ENCODE data around the gene GRIN3A.

GRIN3A gene

DNA sequence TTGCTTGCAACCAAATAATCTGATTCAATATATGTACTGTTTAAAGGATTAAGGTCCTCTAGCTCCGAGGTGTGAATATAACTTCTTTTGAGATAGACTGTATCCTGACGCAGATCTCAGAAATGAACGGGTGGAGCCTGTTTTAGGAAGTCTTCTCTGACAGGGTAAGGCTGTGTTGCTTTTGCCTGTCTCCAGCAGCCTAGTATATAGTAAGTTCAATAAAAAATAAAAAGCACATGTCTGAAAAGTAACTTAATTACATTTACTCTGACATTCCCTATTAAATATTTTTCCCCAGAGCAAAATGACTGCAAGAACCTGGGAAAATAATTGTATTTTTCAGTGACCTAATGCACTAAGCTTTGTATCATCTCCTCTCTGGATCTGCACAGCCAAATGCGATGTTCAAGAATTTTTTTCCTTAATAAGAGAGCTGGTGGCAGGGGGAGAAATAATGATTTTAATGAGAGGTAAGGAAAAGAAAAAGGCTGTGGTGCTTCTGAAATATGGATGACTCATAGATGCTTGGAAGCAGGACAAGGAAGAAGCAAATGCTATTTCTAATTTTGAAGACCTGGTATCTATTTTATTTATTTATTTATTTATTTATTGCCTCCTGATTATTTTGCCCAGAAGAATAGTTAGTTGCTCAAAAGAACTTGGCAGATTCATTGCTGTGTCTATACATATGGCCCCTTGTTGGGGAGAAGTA, 151.0 kb downstream of the GRIN3A start:
- H3K4ac ChIP-seq (ENCODE audit: low read depth in 1 of 2, low read length in 2 of 2): no peak overlapping the region
- no peaks in the 10 kb centered on the region for H3K9me3 ChIP-seq (ENCODE audit: control insufficient read depth, low read length)
- no peak overlapping the region for H2BK12ac ChIP-seq (ENCODE audit: low read length in 2 of 2)
- no peaks in the 10 kb centered on the region for H3K4me1 ChIP-seq (ENCODE audit: control insufficient read depth, insufficient read depth, low read depth, low read length)
- H2BK15ac ChIP-seq (ENCODE audit: low read depth, poor library complexity, severe bottlenecking): no peak overlapping the region
- H3K9ac ChIP-seq (ENCODE audit: low read length): no peak overlapping the region
- H3K27me3 ChIP-seq (ENCODE audit: control insufficient read depth in 1 of 2, insufficient read depth in 1 of 2, low read length in 2 of 2): peaks cover 0 to 7% of the 10 kb centered on the region in 2 experiments
- H2AFZ ChIP-seq (ENCODE audit: low read depth, low read length): no peak overlapping the region
- H3K4me2 ChIP-seq (ENCODE audit: low read length, poor library complexity, severe bottlenecking): no peak overlapping the region
- H2AK5ac ChIP-seq (ENCODE audit: low read length, severe bottlenecking): no peak overlapping the region
- no peak overlapping the region for H2BK5ac ChIP-seq (ENCODE audit: low read depth, low read length, poor library complexity, severe bottlenecking)
- H3K18ac ChIP-seq (ENCODE audit: low read depth in 1 of 2, low read length in 2 of 2): no peak overlapping the region
- H3K4me3 ChIP-seq (ENCODE audit: insufficient read depth in 1 of 2, low read depth in 1 of 2, low read length in 2 of 2): no peak overlapping the region
- H2BK120ac ChIP-seq (ENCODE audit: low read depth, low read length): no peak overlapping the region
- WGBS: 87% methylated on average over 4 of the region's 4 CpGs
- H3K79me1 ChIP-seq (replicated peaks; ENCODE audit: low read length, poor library complexity, severe bottlenecking): no peaks in the 10 kb centered on the region
- no peak overlapping the region for H3K27ac ChIP-seq (ENCODE audit: low read length, poor library complexity, severe bottlenecking)
- DNase-seq: no peak
- no peaks in the 10 kb centered on the region for H3K36me3 ChIP-seq (ENCODE audit: control insufficient read depth in 1 of 2, insufficient read depth in 2 of 2, low read depth in 1 of 2, low read length in 2 of 2)
- H4K91ac ChIP-seq (ENCODE audit: low read length): no peak overlapping the region
- no peak overlapping the region for H4K8ac ChIP-seq (ENCODE audit: low read length)
- H3K14ac ChIP-seq (ENCODE audit: low read length in 2 of 2): no peak overlapping the region
- H3K23ac ChIP-seq (ENCODE audit: low read length in 2 of 2): no peak overlapping the region

DNA sequence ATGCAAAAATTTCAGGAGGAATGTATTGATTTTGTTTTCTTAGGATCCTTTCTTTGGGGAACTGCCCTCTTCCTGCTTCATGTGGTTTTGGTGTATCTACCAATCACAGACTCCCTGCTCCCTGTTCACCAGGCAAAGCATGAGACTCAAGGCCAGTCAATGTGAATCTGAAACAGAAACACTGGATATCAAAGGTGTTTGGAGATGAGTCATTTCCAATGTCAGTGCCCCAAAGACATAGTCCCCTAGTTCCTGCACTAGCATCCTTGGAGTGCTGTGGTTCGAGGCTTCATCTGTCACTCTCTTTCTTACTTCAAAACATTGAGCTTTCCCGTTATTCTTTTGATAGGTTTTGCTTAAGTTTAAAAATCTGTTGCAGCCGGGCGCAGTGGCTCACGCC, 151.8 kb downstream of the GRIN3A start:
- Histone ChIP-seq H3K27me3 (ENCODE audit: control insufficient read depth in 1 of 2, insufficient read depth in 1 of 2, low read length in 2 of 2) (no peaks in the 10 kb centered on the region), H2BK5ac (ENCODE audit: low read depth, low read length, poor library complexity, severe bottlenecking) (no peak overlapping the region), H2BK120ac (ENCODE audit: low read depth, low read length) (no peak overlapping the region), H3K27ac (ENCODE audit: low read length, poor library complexity, severe bottlenecking) (no peak overlapping the region), H2BK12ac (ENCODE audit: low read length in 2 of 2) (no peak overlapping the region), H3K23ac (ENCODE audit: low read length in 2 of 2) (no peak overlapping the region), H2AFZ (ENCODE audit: low read depth, low read length) (no peak overlapping the region), H3K79me1 (replicated peaks; ENCODE audit: low read length, poor library complexity, severe bottlenecking) (no peaks in the 10 kb centered on the region), H3K9me3 (ENCODE audit: control insufficient read depth, low read length) (no peaks in the 10 kb centered on the region), H3K36me3 (ENCODE audit: control insufficient read depth in 1 of 2, insufficient read depth in 2 of 2, low read depth in 1 of 2, low read length in 2 of 2) (no peaks in the 10 kb centered on the region), H3K14ac (ENCODE audit: low read length in 2 of 2) (no peak overlapping the region), H3K4me1 (ENCODE audit: control insufficient read depth, insufficient read depth, low read depth, low read length) (no peaks in the 10 kb centered on the region), H2AK5ac (ENCODE audit: low read length, severe bottlenecking) (no peak overlapping the region), H3K4ac (ENCODE audit: low read depth in 1 of 2, low read length in 2 of 2) (no peak overlapping the region), H3K4me2 (ENCODE audit: low read length, poor library complexity, severe bottlenecking) (no peak overlapping the region), H3K4me3 (ENCODE audit: insufficient read depth in 1 of 2, low read depth in 1 of 2, low read length in 2 of 2) (no peak overlapping the region), H2BK15ac (ENCODE audit: low read depth, poor library complexity, severe bottlenecking) (no peak overlapping the region), H3K9ac (ENCODE audit: low read length) (no peak overlapping the region), H4K8ac (ENCODE audit: low read length) (no peak overlapping the region), H4K91ac (ENCODE audit: low read length) (no peak overlapping the region), H3K18ac (ENCODE audit: low read depth in 1 of 2, low read length in 2 of 2) (no peak overlapping the region)
- DNase-seq: no peak
- 93% methylated on average over 4 of the region's 5 CpGs for WGBS

DNA sequence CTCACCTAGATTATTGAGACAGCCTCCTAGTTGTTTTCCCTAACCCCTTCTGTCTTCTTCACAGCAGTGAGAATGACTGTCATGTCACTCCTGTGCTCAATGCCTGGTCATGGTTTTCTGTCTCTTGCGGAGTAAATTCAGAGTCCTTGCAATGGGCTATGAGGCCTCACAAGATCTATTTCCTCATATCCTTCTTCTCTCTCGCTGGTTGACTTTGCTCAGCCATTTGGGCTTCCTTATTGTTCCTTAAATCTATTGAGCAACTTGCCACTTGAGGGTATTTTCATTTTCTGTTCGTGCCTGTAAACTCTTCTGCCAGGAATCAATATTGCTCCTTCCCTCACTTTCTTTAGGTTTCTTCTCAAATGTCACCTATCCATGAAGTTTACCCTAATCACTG, 152.7 kb downstream of the GRIN3A start:
- H4K91ac ChIP-seq (ENCODE audit: low read length): no peak overlapping the region
- no peak overlapping the region for H2AFZ ChIP-seq (ENCODE audit: low read depth, low read length)
- no peak overlapping the region for H3K9ac ChIP-seq (ENCODE audit: low read length)
- H2BK12ac ChIP-seq (ENCODE audit: low read length in 2 of 2): no peak overlapping the region
- no peak overlapping the region for H2AK5ac ChIP-seq (ENCODE audit: low read length, severe bottlenecking)
- no peak overlapping the region for H4K8ac ChIP-seq (ENCODE audit: low read length)
- no peaks in the 10 kb centered on the region for H3K79me1 ChIP-seq (replicated peaks; ENCODE audit: low read length, poor library complexity, severe bottlenecking)
- 62% methylated on average over 3 of the region's 3 CpGs for WGBS
- no peak overlapping the region for H2BK5ac ChIP-seq (ENCODE audit: low read depth, low read length, poor library complexity, severe bottlenecking)
- H3K27me3 ChIP-seq (ENCODE audit: control insufficient read depth in 1 of 2, insufficient read depth in 1 of 2, low read length in 2 of 2): no peaks in the 10 kb centered on the region
- no peak overlapping the region for H2BK120ac ChIP-seq (ENCODE audit: low read depth, low read length)
- no peak overlapping the region for H3K18ac ChIP-seq (ENCODE audit: low read depth in 1 of 2, low read length in 2 of 2)
- DNase-seq: no peak
- no peak overlapping the region for H3K4ac ChIP-seq (ENCODE audit: low read depth in 1 of 2, low read length in 2 of 2)
- H3K4me2 ChIP-seq (ENCODE audit: low read length, poor library complexity, severe bottlenecking): no peak overlapping the region
- no peak overlapping the region for H3K14ac ChIP-seq (ENCODE audit: low read length in 2 of 2)
- no peak overlapping the region for H3K23ac ChIP-seq (ENCODE audit: low read length in 2 of 2)
- H3K36me3 ChIP-seq (ENCODE audit: control insufficient read depth in 1 of 2, insufficient read depth in 2 of 2, low read depth in 1 of 2, low read length in 2 of 2): no peaks in the 10 kb centered on the region
- H2BK15ac ChIP-seq (ENCODE audit: low read depth, poor library complexity, severe bottlenecking): no peak overlapping the region
- no peaks in the 10 kb centered on the region for H3K9me3 ChIP-seq (ENCODE audit: control insufficient read depth, low read length)
- no peak overlapping the region for H3K4me3 ChIP-seq (ENCODE audit: insufficient read depth in 1 of 2, low read depth in 1 of 2, low read length in 2 of 2)
- no peak overlapping the region for H3K27ac ChIP-seq (ENCODE audit: low read length, poor library complexity, severe bottlenecking)
- H3K4me1 ChIP-seq (ENCODE audit: control insufficient read depth, insufficient read depth, low read depth, low read length): no peaks in the 10 kb centered on the region

- Histone ChIP-seq H2AFZ (ENCODE audit: low read depth, low read length) (no peak overlapping the region), H2BK12ac (ENCODE audit: low read length in 2 of 2) (no peak overlapping the region), H3K18ac (ENCODE audit: low read depth in 1 of 2, low read length in 2 of 2) (no peak overlapping the region), H2BK120ac (ENCODE audit: low read depth, low read length) (no peak overlapping the region), H3K4me1 (ENCODE audit: control insufficient read depth, insufficient read depth, low read depth, low read length) (no peaks in the 10 kb centered on the region), H3K27ac (ENCODE audit: low read length, poor library complexity, severe bottlenecking) (no peak overlapping the region), H4K91ac (ENCODE audit: low read length) (no peak overlapping the region), H2AK5ac (ENCODE audit: low read length, severe bottlenecking) (no peak overlapping the region), H3K79me1 (replicated peaks; ENCODE audit: low read length, poor library complexity, severe bottlenecking) (no peaks in the 10 kb centered on the region), H3K4ac (ENCODE audit: low read depth in 1 of 2, low read length in 2 of 2) (no peak overlapping the region), H4K8ac (ENCODE audit: low read length) (no peak overlapping the region), H3K4me3 (ENCODE audit: insufficient read depth in 1 of 2, low read depth in 1 of 2, low read length in 2 of 2) (no peak overlapping the region), H3K9ac (ENCODE audit: low read length) (peak overlapping the region; percentile 28), H3K4me2 (ENCODE audit: low read length, poor library complexity, severe bottlenecking) (no peak overlapping the region), H2BK15ac (ENCODE audit: low read depth, poor library complexity, severe bottlenecking) (no peak overlapping the region), H3K27me3 (ENCODE audit: control insufficient read depth in 1 of 2, insufficient read depth in 1 of 2, low read length in 2 of 2) (no peaks in the 10 kb centered on the region), H3K36me3 (ENCODE audit: control insufficient read depth in 1 of 2, insufficient read depth in 2 of 2, low read depth in 1 of 2, low read length in 2 of 2) (no peaks in the 10 kb centered on the region), H2BK5ac (ENCODE audit: low read depth, low read length, poor library complexity, severe bottlenecking) (no peak overlapping the region), H3K23ac (ENCODE audit: low read length in 2 of 2) (no peak overlapping the region), H3K14ac (ENCODE audit: low read length in 2 of 2) (no peak overlapping the region), H3K9me3 (ENCODE audit: control insufficient read depth, low read length) (no peaks in the 10 kb centered on the region)
- no CpG with 5 or more reads among the region's 1 CpG for WGBS
- peak; percentile 6 for DNase-seq
These were observed 155.9 kb downstream of the GRIN3A start for GRCh38 chr9:101582553-101582952.
